Endothelial cell of umbilical vein (primary cell): ENCODE results near the gene MED15. TPM values are rescaled to one million over a fixed set of nuclear protein-coding genes. Genes with fewer than 3 reads are reported as not detected.

Experiments used
- BruUV-seq: library from RNA; stranded (reverse); fragments of 400-500 nt; replicated peaks from 2 replicates; lab custom pipeline; 2021; lab: Mats Ljungman, UMichigan
- CTCF ChIA-PET: fragments of 300-600, 350-600 bp; sonication (Branson Sonifier 250); formaldehyde crosslinking; loops from one replicate; lab custom pipeline; 2021; ENCODE audit warnings: antibody characterized with exemption, inconsistent platforms; lab: Charles Lee
- POLR2A ChIA-PET: fragments of 300-600, 350-600 bp; sonication (Branson Sonifier 250); formaldehyde crosslinking; loops from one replicate; lab custom pipeline; 2021; ENCODE audit warnings: antibody characterized with exemption, inconsistent platforms; lab: Charles Lee
- DNase-seq: peaks from one replicate; pipeline ENCODE4 v3.0.0-alpha.2; 2011; ENCODE audit warnings: low read depth, low spot score
- FAIRE-seq: peaks from 2 replicates; lab custom pipeline; 2011; peaks lifted over from hg19 to GRCh38; lab: Jason Lieb, UNC
- H2AFZ ChIP-seq: 2 replicates; pipeline ENCODE4 v1.6.0; 2012; ENCODE audit warnings: low read depth, low read length, control low read depth, inconsistent platforms
- H3K27ac ChIP-seq: 2 replicates; pipeline ENCODE4 v1.5.1; 2011; ENCODE audit warnings: low read depth, mild to moderate bottlenecking, control low read depth, low read length, moderate library complexity; ENCODE audit not compliant: insufficient read depth
- H3K27me3 ChIP-seq, 2 experiments: 2 replicates each; pipeline versions ENCODE4 v1.6.0 to v1.6.1; 2011; ENCODE audit warnings: low read length in 2 of 2, mixed read lengths in 1 of 2; ENCODE audit not compliant: control insufficient read depth in 2 of 2, insufficient read depth in 2 of 2
- H3K36me3 ChIP-seq, 2 experiments: 2 replicates in 1 of 2; 3 replicates in 1 of 2; pipeline ENCODE4 v1.5.1; 2011; ENCODE audit warnings: low read length in 2 of 2, mild to moderate bottlenecking in 1 of 2, moderate library complexity in 1 of 2; ENCODE audit not compliant: control insufficient read depth in 2 of 2, insufficient read depth in 2 of 2; ENCODE audit errors: extremely low read depth in 1 of 2
- H3K4me1 ChIP-seq: 3 replicates; pipeline ENCODE4 v1.5.1; 2011; ENCODE audit warnings: mild to moderate bottlenecking, low read length; ENCODE audit not compliant: control insufficient read depth, insufficient read depth; ENCODE audit errors: extremely low read depth
- H3K4me2 ChIP-seq: 2 replicates; pipeline ENCODE4 v1.6.1; 2011; ENCODE audit warnings: low read length, control low read depth, mixed read lengths; ENCODE audit not compliant: insufficient read depth
- H3K4me3 ChIP-seq, 3 experiments: fragments of 200-600 bp in 1 of 3; sonication (generic), shearing (Covaris generic) in 1 of 3; replicated peaks in 1 of 3; 2 replicates each; pipeline ENCODE4 v1.5.1; 2011 to 2016; ENCODE audit warnings: control low read depth in 3 of 3, low read length in 3 of 3, mild to moderate bottlenecking in 2 of 3, inconsistent platforms in 1 of 3, low read depth in 1 of 3, moderate library complexity in 1 of 3; ENCODE audit not compliant: insufficient read depth in 1 of 3
- H3K79me2 ChIP-seq: 2 replicates; pipeline ENCODE4 v1.6.0; 2012; ENCODE audit warnings: low read length, inconsistent platforms; ENCODE audit not compliant: control insufficient read depth, insufficient read depth
- H3K9ac ChIP-seq: replicated peaks from 2 replicates; pipeline ENCODE3; 2011; ENCODE audit warnings: low read length, control low read depth; ENCODE audit not compliant: insufficient read depth; ENCODE audit errors: extremely low read depth
- H3K9me1 ChIP-seq: replicated peaks from 3 replicates; pipeline ENCODE4 v1.6.0; 2011; ENCODE audit warnings: mild to moderate bottlenecking, low read length; ENCODE audit not compliant: control insufficient read depth, insufficient read depth; ENCODE audit errors: extremely low read depth
- H3K9me3 ChIP-seq: replicated peaks from 2 replicates; pipeline ENCODE4 v1.5.1; 2012; ENCODE audit warnings: low read length, inconsistent platforms; ENCODE audit not compliant: control insufficient read depth, insufficient read depth
- H4K20me1 ChIP-seq: replicated peaks from 2 replicates; pipeline ENCODE3; 2011; ENCODE audit warnings: mild to moderate bottlenecking, low read length; ENCODE audit not compliant: control insufficient read depth, insufficient read depth; ENCODE audit errors: extremely low read depth
- CTCF ChIP-seq, 2 donors: IDR thresholded peaks; 1 replicate in 1 of 2; 2 replicates in 1 of 2; pipeline ENCODE4 v1.5.1; 2011; ENCODE audit warnings: low read length in 2 of 2, mild to moderate bottlenecking in 2 of 2, moderate library complexity in 2 of 2, control low read depth in 1 of 2, inconsistent platforms in 1 of 2, low read depth in 1 of 2; ENCODE audit not compliant: insufficient read depth in 1 of 2; ENCODE audit errors: extremely low read depth in 1 of 2
- EZH2 ChIP-seq: IDR thresholded peaks from 2 replicates; pipeline ENCODE4 v1.6.1; 2012; ENCODE audit warnings: borderline replicate concordance, low read depth, mild to moderate bottlenecking, moderate library complexity, low read length, inconsistent platforms; ENCODE audit not compliant: severe bottlenecking
- MAX ChIP-seq: IDR thresholded peaks from 2 replicates; pipeline ENCODE4 v1.6.1; 2011; ENCODE audit not compliant: insufficient read depth, insufficient read length
- MYC ChIP-seq: IDR thresholded peaks from one replicate; pipeline ENCODE4 v1.6.1; 2011; ENCODE audit warnings: mild to moderate bottlenecking, low read depth, low read length
- POLR2A ChIP-seq: IDR thresholded peaks from 2 replicates; pipeline ENCODE4 v1.6.1; 2012; ENCODE audit warnings: low read depth, mild to moderate bottlenecking, control low read depth, low read length
- dilution Hi-C: fragments of 300-500 bp; cut with MboI; formaldehyde crosslinking; loops from one replicate; pipeline ENCODE4 v1.15.0; 2019; ENCODE audit warnings: low sequenced_read_pairs; ENCODE audit not compliant: extremely low pct_ligation_motif_present
- intact Hi-C: fragments of 100-400 bp; cut with micrococcal nuclease; formaldehyde crosslinking; loops from one replicate; pipeline ENCODE4 v1.10.0; 2022
- polyA plus RNA-seq, 4 experiments: library from polyadenylated mRNA; depleted of rRNA in 3 of 4; stranded (reverse) in 3 of 4; unstranded in 1 of 4; fragments of >200 nt; gene quantifications; 2 replicates each; pipeline versions ENCODE4 v1.2.1 to v1.2.3, GENCODE V29; 2011 to 2012; ENCODE audit warnings: missing spikeins in 1 of 4
- total RNA-seq: library from RNA; stranded (reverse); gene quantifications from 2 replicates; pipeline ENCODE4 v1.2.3, GENCODE V29; 2021

The MED15 gene
- total and polyA plus RNA-seq, 2 donors (not counting 3 experiments of a cell fraction or from before 2014, with no cell fraction given): 68.1 to 138 TPM

DNA sequence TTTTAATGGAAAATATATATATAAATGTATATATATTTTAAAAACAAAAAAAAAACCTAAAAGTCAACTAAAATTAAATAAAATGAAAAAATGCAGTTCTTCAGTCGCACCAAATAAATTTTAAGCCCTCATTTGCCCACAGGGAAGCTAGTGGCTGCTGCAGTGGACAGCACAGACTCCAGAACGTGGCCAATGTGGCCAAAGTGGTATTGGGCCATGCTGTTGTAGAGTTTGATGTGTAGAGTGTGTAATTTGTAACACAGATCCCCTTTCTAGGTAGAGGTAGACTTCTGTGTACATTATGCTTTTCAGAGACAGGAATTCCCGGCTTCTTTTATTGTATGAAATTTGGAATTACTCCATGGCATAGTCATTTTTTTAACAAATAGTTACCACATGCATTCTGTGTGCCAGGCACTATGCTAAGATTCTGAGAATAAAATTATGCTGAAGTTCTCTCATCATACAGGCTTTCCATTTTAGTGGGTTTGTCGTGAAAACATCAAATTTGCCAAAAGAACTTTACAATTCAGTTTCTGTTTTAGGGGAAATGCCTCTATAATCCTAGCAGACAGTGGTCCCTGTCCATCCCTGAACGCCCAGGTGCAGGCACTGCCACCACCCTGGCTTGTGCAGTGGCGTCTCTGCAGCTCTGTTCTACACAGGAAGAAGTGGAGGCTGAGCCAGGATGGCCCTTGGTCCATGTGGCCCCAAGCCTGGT is 68.5 kb downstream of the MED15 start:
- H3K27me3 ChIP-seq: no peaks in the 10 kb centered on the region
- intact Hi-C loops: no loop called here
- BruUV-seq: no TSS peak
- H4K20me1 ChIP-seq: no peaks in the 10 kb centered on the region
- no peak overlapping the region for H3K9ac ChIP-seq
- no peaks in the 10 kb centered on the region for H3K9me1 ChIP-seq
- DNase-seq (no peak), FAIRE-seq (no peak)
- peaks cover 41 to 67% of the 10 kb centered on the region in 2 experiments for H3K36me3 ChIP-seq
- dilution Hi-C loops: no loop called here
- no peaks in the 10 kb centered on the region for H3K4me1 ChIP-seq
- H3K79me2 ChIP-seq: peaks cover 14% of the 10 kb centered on the region
- no peak overlapping the region for H3K4me3 ChIP-seq
- no peak overlapping the region for H2AFZ ChIP-seq
- no peaks in the 10 kb centered on the region for H3K9me3 ChIP-seq
- TF ChIP-seq CTCF (IDR thresholded peaks at IDR 0.05; ENCODE audit: extremely low read depth in 1 of 2, insufficient read depth in 1 of 2, low read depth in 1 of 2, low read length in 2 of 2) (no peak), MAX (no peak), MYC (no peak), EZH2 (no peak), POLR2A (no peak)
- CTCF ChIA-PET: interaction anchor here (1.1 kb wide), 1 partner anchor 12 kb away, joined by 4 read pairs; no protein-coding TSS in a partner anchor
- no peak overlapping the region for H3K4me2 ChIP-seq
- H3K27ac ChIP-seq: no peak overlapping the region
- POLR2A ChIA-PET: interaction anchor here (0.6 kb wide), 1 partner anchor 231 kb away, joined by 3 read pairs; no protein-coding TSS in a partner anchor
